Activated T-cell treated with anti-CD3 and anti-CD28 coated beads, Interleukin-2, amount 50 U/mL, for 1 hour (primary cell): ENCODE measurements around the gene VSTM2L.

Experiments
- DNase-seq: peaks from one replicate; pipeline ENCODE4 v3.0.0-alpha.2; 2020

VSTM2L gene

GRCh38 chr20:37920679-37921322 is 17.9 kb downstream of the VSTM2L start:
- no peak for DNase-seq

DNA sequence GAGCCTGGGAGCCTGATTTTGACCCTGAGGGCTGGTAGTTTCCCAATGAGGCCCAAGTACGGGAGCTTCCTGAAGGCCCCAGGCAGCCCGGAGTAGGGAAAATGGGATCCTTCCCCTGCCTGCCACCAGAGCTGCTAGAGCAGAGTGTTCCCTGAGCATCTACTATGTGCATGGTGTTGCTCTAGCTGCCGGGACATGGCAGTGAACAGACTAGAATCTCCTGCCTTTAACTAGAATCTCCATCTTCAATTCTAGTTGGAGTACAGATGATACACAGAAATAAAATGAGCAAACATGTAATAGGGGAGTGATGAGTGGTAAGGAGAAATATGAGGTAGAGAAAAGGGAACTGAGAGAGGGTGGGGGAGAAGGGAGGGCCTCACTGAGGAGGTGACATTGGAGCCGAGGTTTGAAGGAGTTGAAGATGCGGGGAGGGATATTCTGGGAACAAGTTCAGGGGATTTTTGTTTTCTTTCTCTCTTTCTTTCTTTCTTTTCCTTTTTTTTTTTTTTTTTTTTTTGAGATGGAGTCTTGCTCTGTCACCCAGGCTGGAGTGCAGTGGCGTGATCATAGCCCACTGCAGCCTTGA is 18.5 kb downstream of the VSTM2L start:
- no peak for DNase-seq

DNA sequence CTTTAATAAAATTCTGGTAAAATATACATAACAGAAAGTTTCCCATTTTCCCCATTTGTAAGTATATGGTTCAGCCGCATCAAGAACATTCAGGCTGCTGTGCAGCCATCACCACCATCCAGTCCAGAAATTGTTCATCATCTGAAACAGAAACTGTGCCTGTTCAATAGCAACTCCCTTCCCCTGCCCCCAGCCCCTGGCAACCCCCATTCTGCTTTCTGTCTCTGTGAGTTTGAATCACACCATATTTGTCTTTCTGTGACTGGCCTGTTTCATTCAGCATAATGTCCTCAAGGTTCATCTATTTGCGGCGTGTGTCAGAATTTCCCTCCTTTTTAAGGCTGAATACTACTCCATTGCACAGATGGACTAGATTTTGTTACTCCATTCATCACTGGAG is 19.1 kb downstream of the VSTM2L start:
- no peak for DNase-seq

GRCh38 chr20:37925265-37926165 is 22.6 kb downstream of the VSTM2L start:
- DNase-seq, result no peak

- no peak for DNase-seq
These were observed 23.7 kb downstream of the VSTM2L start for GRCh38 chr20:37926612-37927011.

DNA sequence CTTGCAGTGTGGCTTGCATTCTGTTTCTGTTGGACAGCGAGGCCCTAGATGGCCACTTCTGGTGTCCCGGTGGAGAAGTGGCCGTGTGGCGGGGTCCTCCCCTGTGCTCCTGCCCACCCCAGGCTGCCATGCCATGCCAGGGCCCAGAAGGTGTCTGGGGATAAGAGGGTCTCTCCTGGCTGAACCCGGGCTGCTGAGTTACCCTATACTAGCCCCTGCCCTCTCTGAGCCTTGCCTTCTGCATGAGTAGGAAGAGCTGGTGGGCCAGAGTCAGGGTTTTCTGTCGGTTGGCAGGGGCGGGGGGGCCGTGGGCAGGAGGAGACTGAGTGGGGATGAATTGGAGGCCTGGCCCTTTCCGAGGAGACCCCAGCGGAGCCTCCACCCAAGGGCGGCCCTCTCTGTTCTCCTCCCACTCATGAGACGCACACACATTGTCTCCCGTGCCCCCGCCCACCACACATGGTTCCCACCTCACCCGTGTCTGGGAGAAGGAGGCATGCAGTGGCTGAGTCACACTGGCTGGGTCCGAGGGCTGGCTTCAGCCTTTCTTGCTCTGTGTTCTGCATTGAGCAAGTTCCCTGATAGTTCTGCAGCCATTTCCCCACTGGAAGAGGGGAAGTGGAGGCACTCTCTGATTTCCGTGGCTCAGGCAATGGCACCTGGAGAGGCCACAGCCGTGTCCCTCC is 24.6 kb downstream of the VSTM2L start:
- DNase-seq, result no peak

- no peak for DNase-seq
These were observed 26.2 kb downstream of the VSTM2L start for GRCh38 chr20:37928996-37929682.

DNA sequence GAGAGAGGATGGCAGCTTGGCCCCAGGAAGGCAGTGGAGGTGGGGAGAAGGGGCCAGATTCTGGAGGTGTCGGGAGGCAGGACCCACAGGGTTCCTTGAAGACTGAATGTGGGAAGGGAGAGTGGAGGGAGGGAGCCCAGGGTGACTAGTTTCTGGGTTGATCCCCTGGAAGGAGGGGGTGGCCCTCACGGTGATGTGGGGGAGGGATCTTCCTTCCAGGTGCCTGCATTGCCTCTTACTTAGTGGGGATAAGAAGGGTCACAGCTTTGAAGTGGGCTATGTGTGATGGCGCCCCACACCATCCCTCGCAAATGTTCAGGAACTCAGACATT is 26.7 kb downstream of the VSTM2L start:
- no peak for DNase-seq

DNA sequence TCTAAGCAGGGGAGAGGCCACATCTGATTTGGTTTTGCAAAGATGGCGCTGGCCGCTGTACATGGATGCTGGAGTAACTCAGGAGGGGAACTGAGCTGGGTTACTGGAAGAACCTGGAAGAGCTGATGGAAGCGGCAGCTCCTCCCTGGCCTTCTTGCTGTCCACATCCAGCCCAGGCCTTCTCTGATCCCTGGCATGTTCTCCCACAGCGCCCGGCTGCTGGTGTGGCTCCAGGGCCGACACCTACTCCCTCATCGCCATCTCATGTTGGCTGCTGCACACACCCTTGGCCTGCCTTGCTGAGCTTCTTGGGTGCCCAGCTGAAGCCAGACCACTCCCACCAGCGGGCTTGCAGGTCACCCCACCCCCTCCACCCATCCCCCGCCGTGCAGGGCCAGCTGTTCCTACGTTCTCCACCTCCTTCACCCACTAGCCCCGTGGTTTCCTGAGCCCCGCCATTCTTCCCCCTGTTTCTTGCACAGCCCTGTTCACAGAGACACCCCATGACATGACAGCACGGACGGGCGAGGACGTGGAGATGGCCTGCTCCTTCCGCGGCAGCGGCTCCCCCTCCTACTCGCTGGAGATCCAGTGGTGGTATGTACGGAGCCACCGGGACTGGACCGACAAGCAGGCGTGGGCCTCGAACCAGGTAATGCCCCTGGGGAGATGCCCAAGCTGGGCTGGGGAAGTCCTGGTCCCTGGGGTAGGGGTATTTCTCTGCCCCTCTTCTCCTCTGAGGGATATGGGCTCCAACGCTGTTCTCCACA is 28.4 kb downstream of the VSTM2L start:
- no peak for DNase-seq

GRCh38 chr20:37932074-37932473 is 29.1 kb downstream of the VSTM2L start:
- DNase-seq, result no peak

DNA sequence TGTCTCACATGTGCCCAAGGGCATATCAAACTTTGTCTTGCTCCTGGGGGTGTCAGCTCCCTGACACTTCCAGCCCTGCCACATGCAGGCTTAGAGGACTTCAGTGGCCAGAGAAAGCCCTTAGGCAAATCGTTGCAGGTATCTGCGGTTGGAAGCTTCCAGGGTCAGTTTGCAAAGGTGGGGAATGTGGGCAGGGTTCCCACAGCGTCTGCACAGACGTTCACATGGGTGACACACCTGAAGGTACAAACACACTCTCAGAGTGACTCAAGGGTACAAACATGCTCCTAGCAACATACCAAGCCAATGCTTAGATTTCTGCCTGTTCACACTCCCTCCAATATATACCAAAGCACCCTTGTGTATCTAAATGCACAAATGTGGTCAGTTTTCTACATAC is 30.0 kb downstream of the VSTM2L start:
- no peak for DNase-seq

GRCh38 chr20:37933786-37934633 is 31.1 kb downstream of the VSTM2L start:
- DNase-seq, result no peak

GRCh38 chr20:37934634-37935375 is 31.9 kb downstream of the VSTM2L start:
- DNase-seq, result no peak

DNA sequence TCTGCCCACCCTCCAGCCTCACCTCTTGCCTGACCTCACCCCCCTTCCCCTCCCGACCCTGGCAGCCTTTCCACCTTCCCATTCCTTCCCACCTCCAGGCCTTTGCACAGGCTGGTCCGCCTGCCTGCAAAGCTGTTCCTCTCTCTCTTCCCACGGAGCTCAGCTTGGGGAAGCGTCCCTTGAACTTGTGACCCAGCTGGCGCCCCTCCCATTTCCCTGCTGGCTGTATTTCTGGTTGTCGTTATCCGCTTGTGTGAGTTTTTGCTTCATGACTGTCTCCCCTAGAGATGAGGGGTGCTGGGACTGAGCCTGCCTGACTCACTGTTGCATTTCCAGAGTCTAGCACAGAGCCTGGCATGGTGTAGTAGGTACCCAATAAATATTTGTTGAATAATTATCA is 32.5 kb downstream of the VSTM2L start:
- DNase-seq, result no peak

DNA sequence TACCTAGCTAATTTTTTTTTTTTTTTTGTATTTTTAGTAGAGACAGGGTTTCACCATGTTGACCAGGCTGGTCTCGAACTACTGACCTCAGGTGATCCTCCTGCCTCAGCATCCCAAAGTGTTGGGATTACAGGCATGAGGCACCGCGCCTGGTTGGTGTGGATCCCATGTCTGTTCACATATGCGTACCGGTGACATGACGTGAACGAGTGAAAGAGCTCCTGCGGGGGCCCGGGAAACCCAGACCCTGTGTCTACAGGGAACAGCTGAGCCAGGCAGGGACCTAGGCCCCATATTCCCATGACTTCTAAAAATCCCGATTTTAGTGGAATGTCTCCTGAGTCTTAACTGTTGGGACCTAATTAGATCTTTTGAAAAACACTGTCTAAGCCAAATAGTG is 33.1 kb downstream of the VSTM2L start:
- no peak for DNase-seq

GRCh38 chr20:37936451-37936850 is 33.5 kb downstream of the VSTM2L start:
- DNase-seq, result no peak

GRCh38 chr20:37937686-37938085 is 34.8 kb downstream of the VSTM2L start:
- DNase-seq, result no peak

DNA sequence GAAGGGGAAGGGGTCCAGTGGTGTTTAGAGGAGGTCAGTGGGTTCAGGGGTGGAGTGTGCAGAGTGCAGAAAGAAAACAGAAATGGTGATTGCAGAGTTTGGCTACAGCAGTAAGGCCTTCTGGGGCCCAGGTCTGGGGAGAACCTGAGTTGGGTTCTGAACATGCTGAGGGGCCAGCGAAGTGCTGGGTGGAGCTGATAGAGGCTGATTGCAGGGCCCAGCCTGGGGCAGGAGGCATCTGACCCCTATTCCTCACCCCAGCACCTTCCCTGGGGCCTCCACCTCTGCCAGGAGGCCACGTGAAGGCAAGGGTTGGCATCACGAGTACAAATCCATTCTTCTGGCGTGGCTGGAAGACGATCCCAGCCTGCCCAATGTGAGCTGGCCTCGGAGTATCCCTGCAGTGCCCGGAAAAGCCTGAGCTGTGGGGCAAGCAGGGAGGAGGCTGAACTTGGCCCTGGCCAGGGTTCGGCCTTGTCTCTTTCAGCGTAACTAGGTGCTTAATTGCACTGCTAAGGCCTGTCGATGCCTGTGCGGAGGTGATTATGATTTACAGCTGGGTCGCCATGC is 35.3 kb downstream of the VSTM2L start:
- no peak for DNase-seq

- no peak for DNase-seq
These were observed 36.0 kb downstream of the VSTM2L start for GRCh38 chr20:37938954-37939353.
